Epithelial cell of umbilical artery (primary cell): Measurements from ENCODE around the gene RAB11FIP4. TPM values are rescaled to one million over a fixed set of nuclear protein-coding genes. Genes with fewer than 3 reads are reported as not detected.

Experiments used
- total RNA-seq: library from RNA; depleted of rRNA; stranded (reverse); fragments of >200 nt; gene quantifications from 2 replicates; pipeline ENCODE4 v1.2.3, GENCODE V29; 2014

RAB11FIP4 gene, protein sequence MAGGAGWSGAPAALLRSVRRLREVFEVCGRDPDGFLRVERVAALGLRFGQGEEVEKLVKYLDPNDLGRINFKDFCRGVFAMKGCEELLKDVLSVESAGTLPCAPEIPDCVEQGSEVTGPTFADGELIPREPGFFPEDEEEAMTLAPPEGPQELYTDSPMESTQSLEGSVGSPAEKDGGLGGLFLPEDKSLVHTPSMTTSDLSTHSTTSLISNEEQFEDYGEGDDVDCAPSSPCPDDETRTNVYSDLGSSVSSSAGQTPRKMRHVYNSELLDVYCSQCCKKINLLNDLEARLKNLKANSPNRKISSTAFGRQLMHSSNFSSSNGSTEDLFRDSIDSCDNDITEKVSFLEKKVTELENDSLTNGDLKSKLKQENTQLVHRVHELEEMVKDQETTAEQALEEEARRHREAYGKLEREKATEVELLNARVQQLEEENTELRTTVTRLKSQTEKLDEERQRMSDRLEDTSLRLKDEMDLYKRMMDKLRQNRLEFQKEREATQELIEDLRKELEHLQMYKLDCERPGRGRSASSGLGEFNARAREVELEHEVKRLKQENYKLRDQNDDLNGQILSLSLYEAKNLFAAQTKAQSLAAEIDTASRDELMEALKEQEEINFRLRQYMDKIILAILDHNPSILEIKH
- total RNA-seq: under 0.01 TPM in 1 of 2 replicates, not detected in the other

DNA sequence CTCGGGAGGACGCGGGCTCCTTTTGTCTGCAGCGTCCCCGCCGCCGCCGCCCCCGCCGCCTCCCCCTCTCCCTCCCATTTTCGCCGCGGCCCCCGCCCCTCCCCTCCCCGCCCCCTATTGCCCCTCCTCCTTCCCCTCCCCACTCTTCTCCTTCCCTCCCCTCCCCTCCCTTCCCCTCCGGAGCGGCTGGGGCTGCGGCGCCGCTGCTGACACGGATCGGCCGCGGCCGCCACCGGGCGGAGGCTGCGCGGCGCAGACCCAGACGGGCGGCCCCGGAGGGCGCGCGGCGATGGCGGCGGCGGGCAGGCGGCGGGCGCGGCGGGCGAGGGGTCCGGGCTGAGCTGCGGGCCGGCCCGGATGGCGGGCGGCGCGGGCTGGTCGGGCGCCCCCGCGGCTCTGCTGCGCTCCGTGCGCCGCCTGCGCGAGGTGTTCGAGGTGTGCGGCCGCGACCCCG is at the start of gene RAB11FIP4:
Gene RAB11FIP4, plus strand, starts transcription at position 180 of the 454 bp plus-strand sequence. Its CDS starts 178 bp downstream, at position 358.

Other genes with a start within 250 kb of the RAB11FIP4 start
- gene OMG, start 94.4 kb upstream of the RAB11FIP4 start, total RNA-seq: under 0.01 TPM in 1 of 2 replicates, not detected in the other
- gene EVI2B, start 77.6 kb upstream of the RAB11FIP4 start, total RNA-seq: 0.46 and 0.65 TPM in 2 replicates
- gene EVI2A, start 70.1 kb upstream of the RAB11FIP4 start, total RNA-seq: 0.61 and 1.3 TPM in 2 replicates